Osteoblast (primary cell): ENCODE data around the gene ABCF2. TPM values are rescaled to one million over a fixed set of nuclear protein-coding genes. Genes with fewer than 3 reads are reported as not detected.

Experiments
- DNase-seq: peaks from one replicate; pipeline ENCODE4 v3.0.0; 2011; ENCODE audit warnings: low spot score, mixed read lengths; ENCODE audit not compliant: insufficient read length; ENCODE audit errors: missing footprints
- H2AFZ ChIP-seq: 2 replicates; pipeline ENCODE4 v1.6.0; 2011; ENCODE audit warnings: mild to moderate bottlenecking, low read length
- H3K27ac ChIP-seq: 2 replicates; pipeline ENCODE4 v1.5.1; 2011; ENCODE audit warnings: mild to moderate bottlenecking, low read depth, low read length, moderate library complexity
- H3K27me3 ChIP-seq: 2 replicates; pipeline ENCODE4 v1.6.0; 2012; ENCODE audit warnings: mild to moderate bottlenecking, control low read depth, inconsistent platforms, low read length, moderate library complexity; ENCODE audit not compliant: insufficient read depth
- H3K36me3 ChIP-seq: 2 replicates; pipeline ENCODE4 v1.5.1; 2011; ENCODE audit warnings: mild to moderate bottlenecking, low read length, control low read depth, moderate library complexity; ENCODE audit not compliant: insufficient read depth
- H3K4me1 ChIP-seq: 2 replicates; pipeline ENCODE4 v1.5.1; 2011; ENCODE audit warnings: mild to moderate bottlenecking, low read length, control low read depth, moderate library complexity; ENCODE audit not compliant: insufficient read depth
- H3K4me2 ChIP-seq: 2 replicates; pipeline ENCODE4 v1.6.0; 2011; ENCODE audit warnings: mild to moderate bottlenecking, low read length; ENCODE audit not compliant: insufficient read depth
- H3K4me3 ChIP-seq: fragments of 200-600 bp; sonication (generic); 3 replicates; pipeline ENCODE4 v1.5.1; 2012; ENCODE audit warnings: mild to moderate bottlenecking, low read length, inconsistent platforms; ENCODE audit not compliant: insufficient read depth
- H3K79me2 ChIP-seq: 2 replicates; pipeline ENCODE4 v1.6.0; 2012; ENCODE audit warnings: mild to moderate bottlenecking, low read length, control low read depth, inconsistent platforms; ENCODE audit not compliant: insufficient read depth
- H3K9me3 ChIP-seq: 2 replicates; pipeline ENCODE4 v1.5.1; 2011; ENCODE audit warnings: low read depth, low read length, control low read depth
- H4K20me1 ChIP-seq: 2 replicates; pipeline ENCODE4 v1.6.0; 2012; ENCODE audit warnings: mild to moderate bottlenecking, low read length, control low read depth; ENCODE audit not compliant: insufficient read depth
- total RNA-seq: library from RNA; depleted of rRNA; stranded (reverse); fragments of >200 nt; gene quantifications from 2 replicates; pipeline ENCODE4 v1.2.3, GENCODE V29; 2012
- TF ChIP-seq, protein P1 (sequence below): IDR thresholded peaks from 2 replicates; pipeline ENCODE4 v1.5.1; 2011; ENCODE audit warnings: mild to moderate bottlenecking, low read depth, low read length, moderate library complexity; ENCODE audit errors: extremely low read depth

The ABCF2 gene
- total RNA-seq, 1 donor, result 65.9 TPM

DNA sequence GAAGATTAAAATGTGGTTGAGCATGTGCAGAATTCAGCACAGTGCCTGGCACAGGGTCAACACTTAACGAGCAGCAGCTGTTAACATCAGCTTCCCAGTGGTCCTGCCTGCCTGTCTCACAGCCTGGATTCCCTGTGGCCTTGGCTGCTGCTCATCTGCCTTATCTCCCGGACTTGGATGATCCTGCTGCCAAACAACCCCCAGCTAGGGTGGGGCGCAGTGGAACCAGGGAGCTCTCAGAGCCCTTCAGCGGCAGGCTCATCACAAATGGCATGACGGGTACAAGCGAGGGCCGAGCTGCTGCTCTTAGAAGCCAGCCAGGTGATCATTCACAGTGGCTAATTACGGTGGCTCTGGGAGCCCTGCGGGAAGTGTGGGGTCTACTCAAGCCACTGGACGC, 34.5 kb upstream of the ABCF2 start:
- no peak overlapping the region for H3K4me3 ChIP-seq
- H3K4me2 ChIP-seq, result no peak overlapping the region
- TF ChIP-seq, protein P1, sequence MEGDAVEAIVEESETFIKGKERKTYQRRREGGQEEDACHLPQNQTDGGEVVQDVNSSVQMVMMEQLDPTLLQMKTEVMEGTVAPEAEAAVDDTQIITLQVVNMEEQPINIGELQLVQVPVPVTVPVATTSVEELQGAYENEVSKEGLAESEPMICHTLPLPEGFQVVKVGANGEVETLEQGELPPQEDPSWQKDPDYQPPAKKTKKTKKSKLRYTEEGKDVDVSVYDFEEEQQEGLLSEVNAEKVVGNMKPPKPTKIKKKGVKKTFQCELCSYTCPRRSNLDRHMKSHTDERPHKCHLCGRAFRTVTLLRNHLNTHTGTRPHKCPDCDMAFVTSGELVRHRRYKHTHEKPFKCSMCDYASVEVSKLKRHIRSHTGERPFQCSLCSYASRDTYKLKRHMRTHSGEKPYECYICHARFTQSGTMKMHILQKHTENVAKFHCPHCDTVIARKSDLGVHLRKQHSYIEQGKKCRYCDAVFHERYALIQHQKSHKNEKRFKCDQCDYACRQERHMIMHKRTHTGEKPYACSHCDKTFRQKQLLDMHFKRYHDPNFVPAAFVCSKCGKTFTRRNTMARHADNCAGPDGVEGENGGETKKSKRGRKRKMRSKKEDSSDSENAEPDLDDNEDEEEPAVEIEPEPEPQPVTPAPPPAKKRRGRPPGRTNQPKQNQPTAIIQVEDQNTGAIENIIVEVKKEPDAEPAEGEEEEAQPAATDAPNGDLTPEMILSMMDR, result no peak
- H3K79me2 ChIP-seq, result no peaks in the 10 kb centered on the region
- no peak overlapping the region for H3K27ac ChIP-seq
- peaks cover 30% of the 10 kb centered on the region for H3K27me3 ChIP-seq
- no peaks in the 10 kb centered on the region for H3K9me3 ChIP-seq
- peak; percentile 76 for DNase-seq
- peaks cover 5% of the 10 kb centered on the region for H4K20me1 ChIP-seq
- H3K36me3 ChIP-seq, result no peaks in the 10 kb centered on the region
- H3K4me1 ChIP-seq, result no peaks in the 10 kb centered on the region
- H2AFZ ChIP-seq, result no peak overlapping the region

DNA sequence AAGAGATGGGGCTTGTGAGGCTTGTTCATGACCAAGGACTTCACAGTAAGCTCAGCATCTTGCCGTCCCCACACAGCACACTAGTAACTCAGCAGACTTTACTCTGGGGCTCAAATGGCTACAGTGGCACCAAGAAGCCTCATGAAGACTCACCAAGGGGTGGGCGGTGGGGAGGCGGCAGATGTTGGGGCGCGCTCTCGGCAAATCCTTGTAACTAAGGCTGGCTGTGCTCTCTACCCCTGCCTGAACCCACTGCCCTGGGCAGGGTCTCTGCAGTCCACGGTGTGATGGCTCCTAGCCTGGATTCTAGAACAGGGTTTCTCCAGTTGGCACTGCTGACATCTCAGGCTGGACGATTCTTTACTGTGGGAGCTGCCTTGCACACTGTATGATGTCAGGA, 33.9 kb upstream of the ABCF2 start:
- TF ChIP-seq, protein P1, result no peak
- H3K4me1 ChIP-seq, result no peaks in the 10 kb centered on the region
- no peaks in the 10 kb centered on the region for H3K9me3 ChIP-seq
- no peak overlapping the region for H3K4me2 ChIP-seq
- H3K27ac ChIP-seq, result no peak overlapping the region
- DNase-seq, result peak; percentile 26
- peaks cover 5% of the 10 kb centered on the region for H4K20me1 ChIP-seq
- H3K79me2 ChIP-seq, result no peaks in the 10 kb centered on the region
- H3K4me3 ChIP-seq, result no peak overlapping the region
- no peak overlapping the region for H2AFZ ChIP-seq
- H3K27me3 ChIP-seq, result peaks cover 33% of the 10 kb centered on the region
- H3K36me3 ChIP-seq, result no peaks in the 10 kb centered on the region

DNA sequence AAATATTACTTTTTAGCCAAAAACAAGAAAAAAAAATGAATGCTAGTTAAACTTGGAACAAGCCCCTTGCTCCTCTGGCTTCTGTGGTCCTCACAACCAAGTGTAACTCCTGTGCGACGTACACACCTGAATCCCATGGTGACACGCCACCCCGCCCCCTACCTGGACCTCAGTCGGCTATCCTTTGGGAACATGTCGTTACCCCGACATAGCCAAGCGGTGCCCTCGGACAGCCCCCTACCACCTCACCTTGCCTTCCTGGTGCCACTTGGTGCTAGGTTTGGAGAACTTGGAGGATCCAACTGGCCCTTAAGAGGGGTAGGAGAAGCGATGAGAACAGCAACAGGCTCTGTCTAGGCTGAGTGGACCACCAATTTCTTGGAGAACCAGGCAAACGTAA, 33.5 kb upstream of the ABCF2 start:
- H3K27me3 ChIP-seq, result peaks cover 33% of the 10 kb centered on the region
- DNase-seq, result peak; percentile 54
- TF ChIP-seq, protein P1, result no peak

DNA sequence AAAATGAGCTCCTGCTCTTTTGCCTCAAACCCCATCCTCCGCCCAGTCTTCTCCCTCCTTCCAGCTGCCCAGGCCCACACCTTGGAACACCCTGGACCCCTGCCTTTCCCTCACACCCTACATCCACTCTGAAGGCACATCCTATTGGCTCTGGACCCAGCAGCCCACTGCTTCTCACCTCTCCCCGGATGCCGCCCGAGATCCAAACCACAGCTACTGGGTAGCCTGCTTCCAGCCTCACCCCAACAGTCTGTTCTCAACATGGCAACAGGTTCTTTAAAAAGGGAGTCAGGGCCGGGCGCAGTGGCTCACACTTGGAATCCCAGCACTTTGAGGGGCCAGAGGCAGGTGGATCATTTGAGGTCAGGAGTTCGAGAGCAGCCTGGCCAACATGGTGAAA, 31.0 kb upstream of the ABCF2 start:
- peaks cover 33% of the 10 kb centered on the region for H3K27me3 ChIP-seq
- H4K20me1 ChIP-seq, result peaks cover 5% of the 10 kb centered on the region
- no peaks in the 10 kb centered on the region for H3K79me2 ChIP-seq
- no peak overlapping the region for H2AFZ ChIP-seq
- no peak overlapping the region for H3K4me3 ChIP-seq
- H3K27ac ChIP-seq, result no peak overlapping the region
- H3K9me3 ChIP-seq, result no peaks in the 10 kb centered on the region
- TF ChIP-seq, protein P1, result no peak
- no peaks in the 10 kb centered on the region for H3K4me1 ChIP-seq
- no peaks in the 10 kb centered on the region for H3K36me3 ChIP-seq
- H3K4me2 ChIP-seq, result no peak overlapping the region
- DNase-seq, result peak; percentile 50

More for the DNA sequence above, 33.5 kb upstream of the ABCF2 start:
- no peaks in the 10 kb centered on the region for H3K9me3 ChIP-seq
- no peaks in the 10 kb centered on the region for H3K79me2 ChIP-seq
- no peak overlapping the region for H3K27ac ChIP-seq
- H3K4me3 ChIP-seq, result no peak overlapping the region
- H3K36me3 ChIP-seq, result no peaks in the 10 kb centered on the region
- H3K4me2 ChIP-seq, result no peak overlapping the region
- H2AFZ ChIP-seq, result no peak overlapping the region
- no peaks in the 10 kb centered on the region for H3K4me1 ChIP-seq
- peaks cover 5% of the 10 kb centered on the region for H4K20me1 ChIP-seq
